ENCODE measurements around the gene KCTD10. TPM values are rescaled to one million over a fixed set of nuclear protein-coding genes. Genes with fewer than 3 reads are reported as not detected.
A peak's percentile ranks its signal among the peaks of the same experiment; 100 is the strongest.

The KCTD10 gene
- total RNA-seq, 1 experiment from 2014 or later = 71.3 TPM

DNA sequence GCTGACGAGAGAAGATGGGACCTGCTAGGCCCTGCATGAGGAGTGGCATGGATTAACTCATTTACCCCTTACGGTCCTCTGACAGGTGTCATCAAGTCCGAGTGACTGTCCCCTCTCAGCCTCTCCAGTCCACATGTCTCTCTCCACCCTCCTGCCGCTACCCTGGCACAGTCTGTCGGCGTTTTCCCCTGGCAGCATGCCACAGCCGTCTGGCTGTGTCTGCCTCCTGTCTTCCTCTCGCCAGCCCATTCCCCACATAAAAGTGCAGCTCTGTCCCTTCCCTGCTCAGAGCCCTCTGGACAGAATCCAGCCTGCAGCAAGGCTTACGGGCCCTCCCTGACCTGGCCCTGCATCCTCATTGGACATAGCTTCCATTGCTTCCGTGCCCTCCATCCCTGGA is 46.0 kb upstream of the KCTD10 start:
- Histone ChIP-seq H2AK5ac (ENCODE audit: insufficient read length, low read length) (no peak overlapping the region), H3K4me2 (ENCODE audit: insufficient read depth, insufficient read length, low read length) (no peak overlapping the region), H3K18ac (ENCODE audit: insufficient read length, low read depth, low read length) (no peak overlapping the region), H4K5ac (ENCODE audit: insufficient read length, low read depth, low read length) (no peak overlapping the region), H3K27me3 (ENCODE audit: insufficient read depth, low read length) (no peaks in the 10 kb centered on the region), H3T11ph (ENCODE audit: low read length) (no peak overlapping the region), H2AFZ (ENCODE audit: low read length) (no peak overlapping the region), H3K79me1 (ENCODE audit: insufficient read depth, low read depth, low read length, poor library complexity, severe bottlenecking) (no peaks in the 10 kb centered on the region), H3K9me3 (ENCODE audit: control insufficient read depth, low read depth, low read length) (no peaks in the 10 kb centered on the region), H3K56ac (ENCODE audit: insufficient read length, low read depth, low read length) (no peak overlapping the region), H4K91ac (ENCODE audit: insufficient read length, low read depth, low read length) (no peak overlapping the region), H3K4ac (ENCODE audit: low read depth, low read length) (no peak overlapping the region), H3K9ac (ENCODE audit: extremely low read depth, insufficient read length, low read length) (no peak overlapping the region), H2BK15ac (ENCODE audit: low read depth, low read length) (no peak overlapping the region), H3K27ac (ENCODE audit: insufficient read length, low read depth, low read length) (no peak overlapping the region), H2BK120ac (ENCODE audit: low read depth, low read length, poor library complexity, severe bottlenecking) (no peak overlapping the region), H4K8ac (replicated peaks; ENCODE audit: insufficient read length, low read depth, low read length) (no peak overlapping the region), H3K14ac (ENCODE audit: insufficient read depth, low read length) (no peak overlapping the region; the same call in 1 of the 2 replicates), H4K20me1 (ENCODE audit: control insufficient read depth, insufficient read depth, insufficient read length) (no peaks in the 10 kb centered on the region), H3K4me1 (ENCODE audit: insufficient read depth, low read length) (no peaks in the 10 kb centered on the region), H3K79me2 (ENCODE audit: insufficient read depth, low read length) (no peaks in the 10 kb centered on the region), H3K23me2 (ENCODE audit: insufficient read length, low read depth, low read length, poor library complexity, severe bottlenecking) (no peaks in the 10 kb centered on the region), H3K23ac (ENCODE audit: insufficient read length, low read depth, low read length) (no peak overlapping the region), H2BK12ac (ENCODE audit: insufficient read length, low read depth, low read length) (no peak overlapping the region), H2BK5ac (ENCODE audit: insufficient read length, low read length) (no peak overlapping the region), H2BK20ac (ENCODE audit: low read depth, low read length, poor library complexity, severe bottlenecking) (no peak overlapping the region)
- Mint-ChIP-seq H3K36me3 (ENCODE audit: insufficient read depth in 1 of 3, low read depth in 3 of 3) (peaks cover 7 to 48% (median 41%) of the 10 kb centered on the region in 3 experiments), H3K4me1 (peaks cover 17 to 43% of the 10 kb centered on the region in 2 experiments), H3K4me3 (no peak overlapping the region), H3K9me3 (no peaks in the 10 kb centered on the region), H3K27ac (peak overlapping the region in 2 of 3 experiments; percentile 75 to 94; a peak in 5 of 7 replicates), H3K27me3 (ENCODE audit: low read depth) (no peaks in the 10 kb centered on the region)
- no peak for DNase-seq
- no CpG with 5 or more reads among the region's 10 CpGs for WGBS (ENCODE audit: extremely low coverage, insufficient read length, low lambda C conversion rate)
- TF ChIP-seq, protein P1, sequence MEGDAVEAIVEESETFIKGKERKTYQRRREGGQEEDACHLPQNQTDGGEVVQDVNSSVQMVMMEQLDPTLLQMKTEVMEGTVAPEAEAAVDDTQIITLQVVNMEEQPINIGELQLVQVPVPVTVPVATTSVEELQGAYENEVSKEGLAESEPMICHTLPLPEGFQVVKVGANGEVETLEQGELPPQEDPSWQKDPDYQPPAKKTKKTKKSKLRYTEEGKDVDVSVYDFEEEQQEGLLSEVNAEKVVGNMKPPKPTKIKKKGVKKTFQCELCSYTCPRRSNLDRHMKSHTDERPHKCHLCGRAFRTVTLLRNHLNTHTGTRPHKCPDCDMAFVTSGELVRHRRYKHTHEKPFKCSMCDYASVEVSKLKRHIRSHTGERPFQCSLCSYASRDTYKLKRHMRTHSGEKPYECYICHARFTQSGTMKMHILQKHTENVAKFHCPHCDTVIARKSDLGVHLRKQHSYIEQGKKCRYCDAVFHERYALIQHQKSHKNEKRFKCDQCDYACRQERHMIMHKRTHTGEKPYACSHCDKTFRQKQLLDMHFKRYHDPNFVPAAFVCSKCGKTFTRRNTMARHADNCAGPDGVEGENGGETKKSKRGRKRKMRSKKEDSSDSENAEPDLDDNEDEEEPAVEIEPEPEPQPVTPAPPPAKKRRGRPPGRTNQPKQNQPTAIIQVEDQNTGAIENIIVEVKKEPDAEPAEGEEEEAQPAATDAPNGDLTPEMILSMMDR (conservative IDR thresholded peaks at IDR 0.05) = no peak
